Stimulated activated CD4-positive, alpha-beta T cell treated with anti-CD3 and anti-CD28 coated beads, TNF-alpha, amount 100 ng/mL, for 48 hours (primary cell): ENCODE measurements around the gene FAF1.
"Not testable (repeated sequence)": the region's sequence is repeated elsewhere in the genome, so short reads cannot be mapped to it uniquely, and the experiment has no call there.

Experiments used
- DNase-seq, 3 donors: peaks; one replicate each; pipeline ENCODE4 v3.0.0-alpha.2; 2020; ENCODE audit warnings: low read depth in 3 of 3

Gene FAF1

DNA sequence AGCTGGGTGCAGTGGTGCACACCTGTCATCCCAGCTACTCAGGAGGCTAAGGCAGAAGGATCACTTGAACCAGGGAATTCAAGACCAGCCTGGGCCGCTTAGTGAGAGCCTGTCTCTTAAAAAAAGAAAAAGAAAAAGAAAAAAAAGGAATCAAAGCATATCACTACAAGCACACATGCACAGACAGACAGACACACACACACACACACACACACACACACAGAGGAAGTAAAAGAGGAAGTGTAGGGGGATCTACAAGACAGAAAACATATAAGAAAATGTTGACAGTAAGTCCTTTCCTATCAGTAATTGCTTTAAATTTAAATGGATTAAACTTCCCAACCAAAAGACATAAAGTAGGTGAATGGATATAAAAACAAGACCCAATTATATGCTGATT, 180.3 kb downstream of the FAF1 start:
- DNase-seq = no peak

DNA sequence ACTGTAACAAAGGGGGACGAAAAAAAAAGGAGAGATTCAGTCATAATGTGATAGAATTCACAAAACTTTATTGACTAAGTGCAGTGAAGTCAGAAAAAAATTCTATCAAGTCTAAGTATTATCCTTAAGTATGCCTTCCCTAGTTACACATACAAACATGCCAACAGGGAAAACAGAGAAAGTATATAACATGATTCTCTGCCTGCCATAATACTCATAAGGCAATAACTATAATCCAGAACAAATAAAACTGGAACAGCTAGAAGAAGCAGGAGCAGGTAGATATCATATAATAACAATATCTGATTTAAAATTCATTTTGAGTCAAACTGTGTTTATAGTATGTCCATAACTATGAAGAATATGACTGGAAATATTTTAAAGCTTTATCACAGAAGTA, 184.3 kb downstream of the FAF1 start:
- DNase-seq = no peak

DNA sequence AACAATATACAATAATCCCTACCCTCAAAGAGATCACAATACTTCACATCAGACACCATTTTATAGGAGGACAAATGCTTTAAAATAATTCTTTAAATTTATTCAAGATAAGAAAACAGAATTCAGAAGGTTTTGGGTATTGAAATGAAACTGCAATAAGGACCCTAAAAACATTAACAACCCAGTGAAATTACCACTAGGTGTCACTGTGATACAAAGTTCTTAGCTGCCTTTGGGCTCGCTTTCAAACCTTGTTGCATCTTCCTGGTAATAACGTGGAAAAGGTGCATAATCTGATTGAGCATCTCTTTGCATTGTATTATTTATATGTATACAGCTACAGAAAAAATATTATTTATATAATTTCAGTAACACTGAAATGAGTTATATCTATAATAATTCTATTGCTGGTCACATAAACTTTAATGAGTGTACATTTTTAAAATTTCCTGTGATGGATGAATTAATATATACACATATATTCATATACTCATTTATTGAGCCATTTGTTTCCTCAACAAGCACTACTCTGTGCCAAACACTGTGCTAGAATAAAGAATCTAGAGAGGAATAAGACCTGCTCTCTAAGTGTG, 185.2 kb downstream of the FAF1 start:
- DNase-seq = no peak

DNA sequence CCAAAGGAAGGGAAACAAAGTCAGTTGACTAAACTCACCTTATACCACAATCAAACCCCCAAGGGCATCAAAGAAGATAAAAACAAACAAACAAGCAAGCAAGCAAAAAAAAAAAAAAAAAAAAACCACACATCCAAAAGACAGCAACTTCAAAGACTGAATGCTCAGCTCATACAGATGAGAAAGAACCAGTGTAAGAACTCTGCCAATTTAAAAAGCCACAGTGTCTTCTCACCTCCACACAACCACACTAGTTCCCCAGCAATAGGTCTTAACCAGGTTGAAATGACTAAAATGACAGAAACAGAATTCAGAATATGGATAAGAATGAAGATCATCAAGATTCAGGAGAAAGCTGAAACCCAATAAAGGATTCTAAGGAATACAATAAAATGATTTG, 193.4 kb downstream of the FAF1 start:
- no peak for DNase-seq

DNA sequence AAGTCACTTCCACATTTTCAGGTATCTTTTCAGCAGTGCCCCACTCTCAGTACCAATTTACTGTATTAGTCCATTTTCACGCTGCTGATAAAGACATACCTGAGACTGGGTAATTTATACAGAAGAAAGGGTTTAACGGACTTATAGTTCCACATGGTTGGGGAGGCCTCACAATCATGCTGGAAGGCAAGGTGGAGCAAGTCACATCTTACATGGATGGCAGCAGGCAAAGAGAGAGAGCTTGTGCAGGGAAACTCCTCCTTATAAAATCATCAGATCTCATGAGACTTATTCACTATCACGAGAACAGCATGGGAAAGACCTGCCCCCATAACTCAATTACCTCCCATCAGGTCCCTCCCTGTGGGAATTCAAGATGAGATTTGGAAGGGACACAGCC, 203.5 kb downstream of the FAF1 start:
- DNase-seq = not testable (repeated sequence)

DNA sequence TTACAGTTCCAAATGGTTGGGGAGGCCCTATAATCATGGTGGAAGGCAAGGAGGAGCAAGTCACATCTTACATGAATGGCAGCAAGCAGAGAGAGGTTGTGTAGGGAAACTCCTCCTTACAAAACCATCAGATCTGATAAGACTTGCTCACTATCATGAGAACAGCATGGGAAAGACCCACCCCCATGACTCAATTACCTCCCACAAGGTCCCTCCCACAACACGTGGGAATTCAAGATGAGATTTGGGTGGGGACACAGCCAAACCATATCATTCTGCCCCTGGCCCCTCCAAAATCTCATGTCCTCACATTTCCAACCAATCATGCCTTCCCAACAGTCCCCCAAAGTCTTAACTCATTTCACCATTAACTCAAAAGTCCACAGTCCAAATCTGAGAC, 205.3 kb downstream of the FAF1 start:
- DNase-seq = not testable (repeated sequence)

DNA sequence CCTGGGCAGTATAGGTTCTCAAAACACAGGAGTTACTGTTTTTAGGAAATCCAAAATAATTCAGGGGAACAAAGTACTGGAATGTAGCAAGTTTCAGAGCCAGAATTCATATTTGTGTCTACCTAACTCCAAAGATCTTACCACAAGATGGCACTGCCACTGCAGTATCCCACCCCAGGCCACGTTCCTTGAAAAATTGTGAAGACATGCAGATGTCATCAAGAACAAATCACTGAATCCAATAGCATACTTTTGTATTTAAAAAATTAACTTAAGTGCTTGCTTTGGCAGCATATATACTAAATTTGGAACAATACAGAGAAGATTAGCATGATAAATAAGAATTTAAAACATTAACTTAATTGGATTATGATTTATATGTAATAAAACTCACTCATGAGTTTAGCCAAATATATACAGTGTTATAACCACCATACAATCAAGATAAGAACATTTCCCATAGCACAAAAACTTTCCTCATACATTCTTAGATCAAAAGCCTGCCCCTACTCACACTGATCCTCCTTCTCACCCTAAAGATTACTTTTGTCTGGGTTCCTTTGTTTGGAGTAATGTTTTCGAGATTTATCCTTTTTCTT, 209.9 kb downstream of the FAF1 start:
- DNase-seq = no peak

DNA sequence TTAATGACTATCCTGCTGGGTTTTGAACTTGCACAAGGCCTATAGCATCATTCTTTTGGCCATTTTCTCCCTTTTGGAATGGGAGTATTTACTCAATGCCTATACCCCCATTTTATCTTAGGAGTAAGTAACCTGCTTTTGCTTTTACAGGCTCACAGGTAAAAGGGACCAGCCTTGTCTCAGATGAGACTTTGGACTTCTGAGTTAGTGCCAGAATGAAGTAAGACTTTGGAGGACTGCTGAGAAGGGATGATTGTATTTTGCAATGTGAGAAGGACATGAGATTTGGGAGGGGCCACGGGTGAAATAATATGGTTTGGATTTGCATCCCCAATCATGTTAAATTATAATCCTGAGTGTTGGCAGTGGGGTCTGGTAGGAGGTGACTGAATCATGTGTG, 212.7 kb downstream of the FAF1 start:
- DNase-seq = no peak

DNA sequence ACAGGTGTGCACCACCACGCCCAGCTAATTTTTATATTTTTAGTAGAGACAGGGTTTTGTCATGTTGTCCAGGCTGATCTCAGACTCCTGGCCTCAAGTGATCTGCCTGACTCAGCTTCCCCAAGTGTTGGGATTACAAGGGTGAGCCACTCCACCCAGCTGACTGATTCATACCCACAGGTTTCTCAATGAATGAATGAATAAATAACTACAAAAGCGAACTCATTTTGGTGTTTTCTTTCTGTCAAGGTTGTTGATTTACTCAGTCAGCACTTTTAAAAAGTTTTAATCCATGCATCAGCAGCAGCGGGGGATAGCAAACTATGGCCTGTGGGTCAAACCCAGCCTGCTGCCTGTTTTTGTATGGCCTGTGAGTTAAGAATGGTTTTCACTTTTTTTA, 217.5 kb downstream of the FAF1 start:
- DNase-seq = no peak

DNA sequence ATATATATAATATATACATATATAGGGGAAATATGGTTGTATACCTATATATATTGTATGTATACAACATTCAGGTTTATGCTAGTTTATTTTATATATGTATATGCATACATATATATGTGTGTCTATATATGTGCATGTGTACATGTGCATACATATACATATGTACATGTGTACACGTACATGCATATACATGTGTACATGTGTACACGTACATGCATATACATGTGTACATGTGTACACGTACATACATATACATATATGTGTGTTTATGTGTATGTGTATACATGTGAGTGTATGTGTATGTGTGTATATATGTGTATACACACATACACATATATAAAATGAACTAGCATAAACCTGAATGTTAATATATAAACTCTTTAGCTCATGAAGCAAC, 220.9 kb downstream of the FAF1 start:
- no peak for DNase-seq

DNA sequence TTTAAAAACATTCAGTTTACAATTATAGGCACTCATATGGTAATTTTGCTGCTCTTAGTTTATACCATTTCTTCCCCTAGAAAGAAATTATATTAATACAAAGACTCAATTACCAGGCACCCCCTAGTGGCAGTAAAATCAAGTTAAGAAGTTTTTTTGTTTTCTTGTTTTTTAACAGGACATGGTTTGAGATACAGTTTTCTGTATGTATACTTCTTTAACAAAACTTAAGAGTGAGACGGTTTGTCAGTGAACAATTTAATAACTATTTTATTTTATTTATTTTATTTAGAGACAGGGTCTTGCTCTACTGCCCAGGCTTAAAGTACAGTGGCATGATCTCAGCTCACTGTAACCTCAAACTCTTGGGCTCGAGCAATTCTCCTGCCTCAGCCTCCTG, 224.6 kb downstream of the FAF1 start:
- DNase-seq = no peak

DNA sequence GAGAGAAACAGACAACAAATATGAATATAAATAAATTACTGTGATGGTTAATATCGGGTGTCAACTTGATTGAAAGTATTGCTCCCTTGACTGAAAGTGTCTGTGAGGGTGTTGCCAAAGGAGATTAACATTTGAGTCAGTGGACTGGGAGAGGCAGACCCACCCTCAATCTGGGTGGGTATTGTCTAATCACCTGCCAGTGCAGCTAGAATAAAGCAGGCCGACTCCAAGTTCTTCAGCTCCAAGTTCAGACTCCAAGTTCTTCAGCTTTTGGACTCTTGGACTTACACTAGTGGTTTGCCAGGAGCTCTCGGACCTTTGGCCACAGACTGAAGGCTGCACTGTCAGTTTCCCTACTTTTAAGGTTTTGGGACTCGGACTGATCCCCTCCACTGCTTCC, 232.5 kb downstream of the FAF1 start:
- DNase-seq = not testable (repeated sequence)

DNA sequence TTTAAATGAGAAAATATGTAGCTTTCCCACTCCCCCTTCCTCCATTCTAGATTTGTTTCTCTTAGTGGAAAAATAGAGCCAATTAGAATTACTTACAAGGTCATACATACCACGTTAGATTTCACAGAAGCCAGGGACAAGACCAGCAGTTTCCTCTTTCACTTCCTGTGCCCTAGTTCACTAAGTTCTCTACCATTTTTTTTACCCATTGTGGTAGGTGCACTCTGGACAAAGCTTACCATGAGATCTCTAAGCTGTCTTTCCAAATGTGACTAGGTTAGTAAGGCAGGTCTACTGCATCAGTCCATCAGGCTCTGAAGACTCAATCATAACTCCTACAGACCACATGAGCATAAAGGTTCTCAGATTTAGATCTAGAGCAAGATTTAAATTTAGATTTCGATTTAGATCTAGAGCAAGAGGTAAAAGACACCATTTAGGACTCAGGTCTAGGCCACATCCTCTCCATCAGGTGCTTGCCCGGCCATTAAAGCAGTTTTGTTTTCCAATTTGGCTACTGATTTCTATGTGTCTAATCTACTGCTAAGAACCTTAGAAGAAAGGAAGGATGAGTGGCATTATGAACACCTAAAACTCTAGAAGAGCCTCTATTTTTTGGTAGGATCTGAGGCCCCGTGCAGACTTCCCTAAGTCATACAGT, 235.3 kb downstream of the FAF1 start:
- DNase-seq = no peak

DNA sequence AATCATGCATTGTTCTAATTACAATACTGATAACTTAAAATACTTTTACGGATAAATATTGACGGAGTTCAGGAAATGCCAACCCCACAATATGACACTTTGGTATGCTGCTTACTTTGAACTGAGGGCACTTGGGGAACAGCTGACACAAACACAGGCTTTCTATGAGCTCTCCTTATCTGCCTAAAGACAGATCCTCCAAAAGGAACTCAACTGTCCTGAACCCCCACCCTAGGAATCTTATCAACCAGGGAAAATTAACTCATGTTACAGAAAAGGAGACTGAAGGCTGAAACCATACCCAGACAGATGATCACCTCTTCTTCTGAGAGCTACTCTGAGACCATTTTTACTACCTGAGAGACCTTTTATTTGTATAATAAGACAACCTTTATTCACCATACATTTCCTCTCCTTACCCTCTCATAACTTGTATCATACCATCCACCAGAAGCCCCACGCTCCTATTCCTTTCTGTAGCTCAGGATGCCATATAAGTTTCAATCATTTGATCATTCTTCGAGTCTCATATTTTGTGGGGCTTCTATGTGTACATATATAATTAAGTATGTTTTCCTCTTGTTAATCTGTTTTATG, 239.5 kb downstream of the FAF1 start:
- no peak for DNase-seq

DNA sequence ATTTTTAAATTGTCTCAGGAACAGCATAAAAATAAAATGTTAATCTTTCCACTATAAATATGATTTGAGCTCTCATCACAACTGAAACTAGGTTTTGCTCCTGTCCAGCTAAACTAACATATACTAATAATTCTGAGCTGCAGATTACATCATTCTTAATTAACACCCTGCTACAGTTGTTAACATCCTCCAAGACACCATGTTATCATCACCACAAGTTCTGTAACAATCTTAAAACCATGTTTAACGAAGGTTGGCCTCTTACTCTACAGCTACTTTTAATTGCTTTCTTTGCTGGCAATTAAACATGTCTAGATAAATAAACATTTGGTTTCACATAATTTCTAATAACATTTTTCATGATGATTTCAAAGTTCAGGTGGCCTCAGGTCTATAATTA, 240.9 kb downstream of the FAF1 start:
- no peak for DNase-seq

DNA sequence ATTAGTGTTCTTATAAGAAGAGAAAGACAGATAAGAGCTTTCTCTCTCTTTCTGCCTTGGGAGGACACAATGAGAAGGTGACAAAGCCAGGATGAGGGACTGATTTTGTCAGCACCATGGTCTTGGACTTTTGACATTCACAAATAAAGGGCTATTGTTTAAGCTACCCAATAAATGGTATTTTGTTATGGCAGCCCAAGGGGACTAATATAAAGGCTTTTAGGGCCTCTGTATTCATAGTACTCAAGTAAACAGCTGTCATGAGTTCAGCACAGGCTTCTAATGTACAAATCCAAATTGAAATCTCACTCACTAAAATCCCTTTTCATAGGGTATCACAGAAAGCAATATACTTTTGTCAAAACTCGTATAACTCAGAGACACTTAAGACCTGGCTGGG, 242.7 kb downstream of the FAF1 start:
- no peak for DNase-seq

DNA sequence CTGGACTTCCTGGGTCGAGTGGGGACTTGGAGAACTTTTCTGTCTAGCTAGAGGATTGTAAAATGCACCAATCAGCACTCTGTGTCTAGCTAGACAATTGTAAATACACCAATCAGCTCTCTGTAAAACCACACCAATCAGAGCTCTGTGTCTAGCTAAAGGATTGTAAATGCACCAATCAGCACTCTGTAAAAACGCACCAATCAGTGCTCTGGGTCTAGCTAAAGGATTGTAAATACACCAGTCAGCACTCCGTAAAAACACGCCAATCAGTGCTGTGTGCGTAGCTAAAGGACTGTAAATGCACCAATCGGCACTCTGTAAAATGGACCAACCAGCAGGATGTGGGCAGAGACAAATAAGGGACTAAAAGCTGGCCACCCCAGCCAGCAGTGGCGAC, 243.6 kb downstream of the FAF1 start:
- not testable (repeated sequence) for DNase-seq

DNA sequence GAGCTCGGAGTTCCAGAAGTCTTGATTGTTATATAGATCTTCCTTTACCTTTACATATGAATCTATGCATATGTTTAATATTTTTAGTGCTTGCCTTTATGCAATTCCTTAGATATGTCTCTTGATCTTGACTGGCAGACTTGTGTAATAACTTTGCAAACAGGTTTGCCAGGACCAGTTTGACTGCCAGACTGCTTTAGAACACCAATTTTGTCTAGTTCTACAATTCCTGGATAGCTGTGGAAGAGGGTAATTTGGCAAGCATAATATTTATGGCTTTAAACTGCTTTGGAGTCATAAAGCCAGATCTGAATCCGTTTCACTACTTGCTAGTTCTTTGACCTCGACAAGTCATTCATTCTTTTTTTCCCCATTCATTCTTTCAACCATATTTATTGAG, 250.0 kb downstream of the FAF1 start:
- DNase-seq = no peak

DNA sequence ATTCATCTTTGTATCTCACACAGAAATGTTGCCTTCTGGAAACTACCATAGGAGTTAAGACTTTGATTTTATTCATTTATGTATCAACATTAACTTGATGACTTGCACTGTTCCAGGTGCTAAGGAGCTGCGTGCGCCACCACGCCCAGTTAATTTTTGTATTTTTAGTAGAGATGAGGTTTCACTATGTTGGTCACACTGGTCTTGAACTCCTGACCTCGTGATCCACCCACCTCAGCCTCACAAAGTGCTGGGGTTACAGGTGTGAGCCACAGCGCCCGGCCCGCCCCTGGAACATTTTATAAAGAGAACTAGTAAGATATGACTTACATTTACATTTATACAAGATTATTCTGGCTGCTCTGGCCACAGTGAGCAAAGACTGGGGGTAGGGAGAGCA, 252.2 kb downstream of the FAF1 start:
- no peak for DNase-seq

DNA sequence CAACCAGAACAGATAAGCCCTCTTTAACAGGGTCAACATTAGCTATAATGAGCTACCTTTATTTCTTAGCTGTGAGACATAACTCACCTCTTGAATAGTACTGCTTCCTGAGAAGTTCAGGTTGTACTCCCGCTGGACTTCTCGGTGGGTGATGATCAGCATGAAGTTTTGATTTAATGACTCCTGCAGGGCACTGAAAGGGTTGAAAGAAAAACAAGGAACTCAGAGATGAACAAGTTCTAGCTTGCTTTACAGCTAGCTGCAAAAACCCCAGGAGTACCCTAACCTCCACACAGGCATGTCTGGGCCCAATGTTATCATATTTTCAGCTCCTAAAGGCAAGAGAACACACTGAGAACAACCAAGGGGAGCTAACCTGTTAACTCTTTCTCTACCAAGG, 254.4 kb downstream of the FAF1 start:
- no peak for DNase-seq

DNA sequence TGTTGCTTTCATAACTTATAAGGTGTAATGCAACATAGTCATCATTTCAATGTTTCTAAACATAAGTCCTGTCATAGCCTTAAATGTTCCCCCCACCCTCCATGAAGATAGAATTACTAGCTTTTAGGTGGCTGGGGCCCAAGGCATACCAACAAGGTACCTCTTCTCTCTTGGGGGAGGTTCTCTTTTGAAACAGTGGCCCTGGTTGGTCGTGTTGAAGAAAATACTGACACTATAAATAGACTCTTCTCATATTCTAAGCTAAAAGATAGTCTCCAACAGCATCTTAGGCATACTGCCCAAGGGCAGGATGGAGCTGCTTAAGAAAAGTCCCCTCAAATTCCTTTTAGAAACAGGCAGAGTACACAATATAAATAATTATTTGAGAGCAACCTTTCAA, 255.0 kb downstream of the FAF1 start:
- no peak for DNase-seq

DNA sequence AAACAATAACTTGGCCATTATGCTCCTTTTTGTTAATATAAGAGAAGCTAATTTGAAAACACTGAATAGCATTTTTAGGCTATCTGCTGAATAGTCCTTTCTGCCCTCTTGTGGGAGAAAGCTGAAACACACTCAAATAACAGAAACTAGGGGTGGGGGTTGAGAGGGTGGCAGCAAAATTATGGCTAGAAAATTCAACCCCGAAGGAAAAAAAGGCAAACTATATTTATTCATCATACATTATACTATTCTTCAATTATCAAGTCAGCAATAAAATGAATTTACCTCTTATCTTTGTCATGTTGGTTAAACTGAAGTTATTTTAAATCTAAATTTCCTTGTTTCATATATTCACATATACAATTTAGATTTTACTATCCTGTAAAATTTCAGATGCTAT, 255.9 kb downstream of the FAF1 start:
- peak in 1 of 3 donors; percentile 2 for DNase-seq

DNA sequence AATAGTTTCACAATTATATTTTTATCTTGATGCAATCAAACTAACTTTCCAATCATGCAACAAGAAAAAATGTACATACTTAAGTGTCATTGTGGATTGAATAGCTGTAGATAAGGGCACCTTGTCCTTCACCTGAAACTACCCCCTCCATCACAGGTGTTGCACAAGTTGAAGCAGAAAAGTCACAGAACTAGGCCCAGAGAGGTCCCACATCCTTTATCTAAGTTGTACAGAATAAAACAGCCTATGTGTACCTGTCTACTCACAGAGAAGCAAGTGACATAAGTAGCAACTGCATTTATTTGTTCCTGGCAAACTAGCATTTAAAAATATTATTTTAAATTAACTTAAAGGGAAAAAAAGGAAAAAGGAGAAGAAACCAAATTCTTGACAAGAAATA, 256.8 kb downstream of the FAF1 start:
- DNase-seq = no peak
